ENCODE results near the gene LCN12.
A peak's percentile ranks its signal among the peaks of the same experiment; 100 is the strongest.

- TF ChIP-seq, protein P1, sequence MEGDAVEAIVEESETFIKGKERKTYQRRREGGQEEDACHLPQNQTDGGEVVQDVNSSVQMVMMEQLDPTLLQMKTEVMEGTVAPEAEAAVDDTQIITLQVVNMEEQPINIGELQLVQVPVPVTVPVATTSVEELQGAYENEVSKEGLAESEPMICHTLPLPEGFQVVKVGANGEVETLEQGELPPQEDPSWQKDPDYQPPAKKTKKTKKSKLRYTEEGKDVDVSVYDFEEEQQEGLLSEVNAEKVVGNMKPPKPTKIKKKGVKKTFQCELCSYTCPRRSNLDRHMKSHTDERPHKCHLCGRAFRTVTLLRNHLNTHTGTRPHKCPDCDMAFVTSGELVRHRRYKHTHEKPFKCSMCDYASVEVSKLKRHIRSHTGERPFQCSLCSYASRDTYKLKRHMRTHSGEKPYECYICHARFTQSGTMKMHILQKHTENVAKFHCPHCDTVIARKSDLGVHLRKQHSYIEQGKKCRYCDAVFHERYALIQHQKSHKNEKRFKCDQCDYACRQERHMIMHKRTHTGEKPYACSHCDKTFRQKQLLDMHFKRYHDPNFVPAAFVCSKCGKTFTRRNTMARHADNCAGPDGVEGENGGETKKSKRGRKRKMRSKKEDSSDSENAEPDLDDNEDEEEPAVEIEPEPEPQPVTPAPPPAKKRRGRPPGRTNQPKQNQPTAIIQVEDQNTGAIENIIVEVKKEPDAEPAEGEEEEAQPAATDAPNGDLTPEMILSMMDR (IDR thresholded peaks at IDR 0.05): no peak
- TF ChIP-seq POLR2AphosphoS5 (IDR thresholded peaks at IDR 0.05; ENCODE audit: low read depth, low read length) (no peak), TCF7L2 (IDR thresholded peaks at IDR 0.05; ENCODE audit: low read depth, low read length) (no peak), SIN3A (IDR thresholded peaks at IDR 0.05; ENCODE audit: borderline replicate concordance, insufficient read depth, low read depth, low read length) (peak; percentile 55; the same call in 1 of the 2 replicates)
- TF ChIP-seq, protein P2, sequence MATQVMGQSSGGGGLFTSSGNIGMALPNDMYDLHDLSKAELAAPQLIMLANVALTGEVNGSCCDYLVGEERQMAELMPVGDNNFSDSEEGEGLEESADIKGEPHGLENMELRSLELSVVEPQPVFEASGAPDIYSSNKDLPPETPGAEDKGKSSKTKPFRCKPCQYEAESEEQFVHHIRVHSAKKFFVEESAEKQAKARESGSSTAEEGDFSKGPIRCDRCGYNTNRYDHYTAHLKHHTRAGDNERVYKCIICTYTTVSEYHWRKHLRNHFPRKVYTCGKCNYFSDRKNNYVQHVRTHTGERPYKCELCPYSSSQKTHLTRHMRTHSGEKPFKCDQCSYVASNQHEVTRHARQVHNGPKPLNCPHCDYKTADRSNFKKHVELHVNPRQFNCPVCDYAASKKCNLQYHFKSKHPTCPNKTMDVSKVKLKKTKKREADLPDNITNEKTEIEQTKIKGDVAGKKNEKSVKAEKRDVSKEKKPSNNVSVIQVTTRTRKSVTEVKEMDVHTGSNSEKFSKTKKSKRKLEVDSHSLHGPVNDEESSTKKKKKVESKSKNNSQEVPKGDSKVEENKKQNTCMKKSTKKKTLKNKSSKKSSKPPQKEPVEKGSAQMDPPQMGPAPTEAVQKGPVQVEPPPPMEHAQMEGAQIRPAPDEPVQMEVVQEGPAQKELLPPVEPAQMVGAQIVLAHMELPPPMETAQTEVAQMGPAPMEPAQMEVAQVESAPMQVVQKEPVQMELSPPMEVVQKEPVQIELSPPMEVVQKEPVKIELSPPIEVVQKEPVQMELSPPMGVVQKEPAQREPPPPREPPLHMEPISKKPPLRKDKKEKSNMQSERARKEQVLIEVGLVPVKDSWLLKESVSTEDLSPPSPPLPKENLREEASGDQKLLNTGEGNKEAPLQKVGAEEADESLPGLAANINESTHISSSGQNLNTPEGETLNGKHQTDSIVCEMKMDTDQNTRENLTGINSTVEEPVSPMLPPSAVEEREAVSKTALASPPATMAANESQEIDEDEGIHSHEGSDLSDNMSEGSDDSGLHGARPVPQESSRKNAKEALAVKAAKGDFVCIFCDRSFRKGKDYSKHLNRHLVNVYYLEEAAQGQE (IDR thresholded peaks at IDR 0.05; ENCODE audit: insufficient read depth in 1 of 2, low read depth in 2 of 2, low read length in 1 of 2): no peak
Measured at GRCh38 chr9:136991993-136992818, 40.1 kb downstream of the LCN12 start, which contains the start of gene PAXX.

Measured in Panc1 (cell line).